H1 (cell line): ENCODE results near the gene CDH15. TPM values are rescaled to one million over a fixed set of nuclear protein-coding genes. Genes with fewer than 3 reads are reported as not detected.

Experiments
- CTCF ChIA-PET: fragments of 300-600 bp; sonication (Branson Sonifier 250); formaldehyde crosslinking; loops from one replicate; lab custom pipeline; 2021; ENCODE audit not compliant: partially characterized antibody; lab: Charles Lee
- POLR2A ChIA-PET: fragments of 300-600 bp; sonication (Branson Sonifier 250); formaldehyde crosslinking; loops from one replicate; lab custom pipeline; 2021; ENCODE audit warnings: inconsistent platforms; ENCODE audit not compliant: partially characterized antibody; lab: Charles Lee
- DNase-seq, 2 experiments: peaks; one replicate each; pipeline versions ENCODE4 v3.0.0 to v3.0.0-alpha.2; 2010 to 2022; ENCODE audit warnings: low spot score in 2 of 2, low read depth in 1 of 2, mixed read lengths in 1 of 2
- FAIRE-seq: peaks from 2 replicates; lab custom pipeline; 2011; peaks lifted over from hg19 to GRCh38; lab: Jason Lieb, UNC
- H2AFZ ChIP-seq: 2 replicates; pipeline ENCODE4 v1.8.1; 2012; ENCODE audit warnings: low read length, inconsistent platforms
- H2AK5ac ChIP-seq: 2 replicates; pipeline ENCODE4 v1.6.1; 2013; ENCODE audit warnings: low read depth, low read length
- H2BK120ac ChIP-seq: replicated peaks from 2 replicates; pipeline ENCODE3; 2013; ENCODE audit warnings: low read depth, low read length, inconsistent platforms
- H2BK12ac ChIP-seq: 2 replicates; pipeline ENCODE4 v1.6.1; 2013; ENCODE audit warnings: low read depth, low read length
- H2BK15ac ChIP-seq: 2 replicates; pipeline ENCODE4 v1.6.1; 2013; ENCODE audit warnings: low read length
- H2BK20ac ChIP-seq: 2 replicates; pipeline ENCODE4 v1.6.1; 2013; ENCODE audit warnings: low read length
- H2BK5ac ChIP-seq: 2 replicates; pipeline ENCODE4 v1.6.1; 2013; ENCODE audit warnings: low read depth, low read length
- H3K14ac ChIP-seq: 2 replicates; pipeline ENCODE4 v1.6.1; 2013; ENCODE audit warnings: inconsistent platforms; ENCODE audit not compliant: insufficient read length
- H3K18ac ChIP-seq: 2 replicates; pipeline ENCODE4 v1.6.1; 2013; ENCODE audit warnings: low read length; ENCODE audit errors: extremely low read depth
- H3K23ac ChIP-seq: 2 replicates; pipeline ENCODE4 v1.6.1; 2013; ENCODE audit warnings: inconsistent platforms; ENCODE audit not compliant: insufficient read length
- H3K23me2 ChIP-seq: 2 replicates; pipeline ENCODE4 v1.6.1; 2013; ENCODE audit warnings: low read depth, low read length
- H3K27ac ChIP-seq: 2 replicates; pipeline ENCODE4 v1.6.1; 2011; ENCODE audit warnings: low read depth, low read length, inconsistent platforms
- H3K27me3 ChIP-seq, 4 experiments: replicated peaks in 1 of 4; 1 replicate in 1 of 4; 2 replicates in 3 of 4; pipeline versions ENCODE4 v1.6.1 to v1.8.1; 2011 to 2013; ENCODE audit warnings: low read length in 3 of 4, mild to moderate bottlenecking in 3 of 4, inconsistent platforms in 2 of 4, mixed read lengths in 2 of 4, moderate library complexity in 1 of 4; ENCODE audit not compliant: control insufficient read depth in 3 of 4, insufficient read depth in 3 of 4; ENCODE audit errors: extremely low read depth in 1 of 4
- H3K36me3 ChIP-seq, 4 experiments: 2 replicates each; pipeline versions ENCODE4 v1.6.1 to v1.8.1; 2011 to 2013; ENCODE audit warnings: mild to moderate bottlenecking in 4 of 4, low read length in 3 of 4, moderate library complexity in 2 of 4, control low read depth in 1 of 4, inconsistent platforms in 1 of 4; ENCODE audit not compliant: insufficient read depth in 4 of 4, control insufficient read depth in 2 of 4
- H3K4ac ChIP-seq: replicated peaks from 2 replicates; pipeline ENCODE3; 2013; ENCODE audit warnings: low read length, low read depth, mixed read lengths, inconsistent platforms; ENCODE audit not compliant: insufficient read length
- H3K4me1 ChIP-seq, 4 experiments: replicated peaks in 1 of 4; 1 replicate in 1 of 4; 2 replicates in 3 of 4; pipeline versions ENCODE4 v1.6.1 to v1.8.1; 2011 to 2013; ENCODE audit warnings: low read length in 3 of 4, inconsistent platforms in 2 of 4, mixed read lengths in 1 of 4; ENCODE audit not compliant: insufficient read depth in 4 of 4, control insufficient read depth in 3 of 4
- H3K4me2 ChIP-seq, 2 experiments: 2 replicates each; pipeline versions ENCODE4 v1.6.1 to v1.8.1; 2011 to 2013; ENCODE audit warnings: low read depth in 2 of 2, low read length in 2 of 2, control low read depth in 1 of 2, inconsistent platforms in 1 of 2, mild to moderate bottlenecking in 1 of 2; ENCODE audit not compliant: insufficient read depth in 1 of 2
- H3K4me3 ChIP-seq, 4 experiments: fragments of 200-600, 300-600 bp in 1 of 4; sonication (generic), shearing (Covaris generic), sonication (Bioruptor Twin) in 1 of 4; 2 replicates each; pipeline versions ENCODE4 v1.5.1 to v1.8.1; 2011 to 2016; ENCODE audit warnings: low read length in 4 of 4, low read depth in 3 of 4, control low read depth in 2 of 4, inconsistent platforms in 2 of 4, mild to moderate bottlenecking in 2 of 4, mixed read lengths in 1 of 4, moderate library complexity in 1 of 4; ENCODE audit not compliant: insufficient read depth in 2 of 4; ENCODE audit errors: extremely low read depth in 1 of 4
- H3K56ac ChIP-seq: replicated peaks from 2 replicates; pipeline ENCODE3; 2013; ENCODE audit warnings: low read depth, mild to moderate bottlenecking, mixed read lengths, low read length, inconsistent platforms; ENCODE audit not compliant: insufficient read length
- H3K79me1 ChIP-seq: 2 replicates; pipeline ENCODE4 v1.6.1; 2013; ENCODE audit warnings: low read depth, low read length, control low read depth
- H3K79me2 ChIP-seq, 2 experiments: 2 replicates each; pipeline versions ENCODE4 v1.6.1 to v1.8.1; 2012 to 2013; ENCODE audit warnings: low read length in 2 of 2, mild to moderate bottlenecking in 2 of 2, inconsistent platforms in 1 of 2; ENCODE audit not compliant: insufficient read depth in 2 of 2, control insufficient read depth in 1 of 2
- H3K9ac ChIP-seq, 4 experiments: replicated peaks in 1 of 4; 1 replicate in 1 of 4; 2 replicates in 3 of 4; pipeline versions ENCODE4 v1.6.1 to v1.8.1; 2011 to 2013; ENCODE audit warnings: low read depth in 3 of 4, low read length in 3 of 4, control low read depth in 2 of 4, mild to moderate bottlenecking in 2 of 4, moderate library complexity in 2 of 4, inconsistent platforms in 1 of 4; ENCODE audit errors: extremely low read depth in 1 of 4
- H3K9me3 ChIP-seq, 2 experiments: 2 replicates each; pipeline versions ENCODE4 v1.6.1 to v1.8.1; 2012 to 2013; ENCODE audit warnings: mild to moderate bottlenecking in 2 of 2, moderate library complexity in 2 of 2, control low read depth in 1 of 2, inconsistent platforms in 1 of 2, low read depth in 1 of 2, low read length in 1 of 2, mixed read lengths in 1 of 2; ENCODE audit not compliant: insufficient read depth in 2 of 2
- H4K20me1 ChIP-seq, 2 experiments: replicated peaks in 1 of 2; 2 replicates each; pipeline versions ENCODE3 to v1.8.1; 2011 to 2013; ENCODE audit warnings: inconsistent platforms in 2 of 2, low read length in 2 of 2, mild to moderate bottlenecking in 1 of 2; ENCODE audit not compliant: insufficient read depth in 2 of 2, control insufficient read depth in 1 of 2
- H4K5ac ChIP-seq: 2 replicates; pipeline ENCODE4 v1.6.1; 2013; ENCODE audit warnings: low read length, low read depth, mixed read lengths, inconsistent platforms; ENCODE audit not compliant: insufficient read length
- H4K8ac ChIP-seq: 2 replicates; pipeline ENCODE4 v1.8.0; 2013; ENCODE audit warnings: mild to moderate bottlenecking, moderate library complexity, low read length, inconsistent platforms; ENCODE audit not compliant: insufficient read depth; ENCODE audit errors: extremely low read depth
- H4K91ac ChIP-seq: replicated peaks from 2 replicates; pipeline ENCODE3; 2013; ENCODE audit warnings: low read length, mixed read lengths, inconsistent platforms; ENCODE audit not compliant: insufficient read length
- BCL11A ChIP-seq, 2 experiments: IDR thresholded peaks; one replicate each; pipeline ENCODE4 v1.6.1; 2011; ENCODE audit warnings: low read depth in 2 of 2, low read length in 2 of 2, mild to moderate bottlenecking in 2 of 2
- CHD2 ChIP-seq: IDR thresholded peaks from 2 replicates; pipeline ENCODE4 v1.6.1; 2012; ENCODE audit warnings: low read length, improper control_type of control experiment
- GTF2F1 ChIP-seq: IDR thresholded peaks from 2 replicates; pipeline ENCODE4 v1.6.1; 2012; ENCODE audit warnings: low read depth, low read length, improper control_type of control experiment, borderline replicate concordance
- JUND ChIP-seq: IDR thresholded peaks from 2 replicates; pipeline ENCODE4 v1.6.1; 2011; ENCODE audit warnings: mild to moderate bottlenecking, improper control_type of control experiment, low read length
- KDM5A ChIP-seq: fragments of 200-600 bp; IDR thresholded peaks from 2 replicates; pipeline ENCODE4 v1.7.1; 2012; ENCODE audit warnings: mild to moderate bottlenecking, low read length, inconsistent platforms, mixed read lengths
- RNF2 ChIP-seq: fragments of 200-900, 300-1000 bp; sonication (generic); IDR thresholded peaks from 2 replicates; pipeline ENCODE4 v1.7.1; 2016; ENCODE audit warnings: borderline replicate concordance, low read depth, mild to moderate bottlenecking, antibody characterized with exemption, low read length; ENCODE audit not compliant: poor library complexity, severe bottlenecking; ENCODE audit errors: missing control alignments
- SP2 ChIP-seq: IDR thresholded peaks from 2 replicates; pipeline ENCODE4 v1.6.1; 2012; ENCODE audit warnings: mild to moderate bottlenecking, low read length, inconsistent platforms
- SRF ChIP-seq: IDR thresholded peaks from 2 replicates; pipeline ENCODE4 v1.6.1; 2011; ENCODE audit warnings: mild to moderate bottlenecking, low read depth, low read length, moderate library complexity
- TAF1 ChIP-seq: IDR thresholded peaks from 2 replicates; pipeline ENCODE4 v1.6.1; 2011; ENCODE audit warnings: mild to moderate bottlenecking, low read depth, low read length
- TAF7 ChIP-seq: optimal IDR thresholded peaks from 2 replicates; pipeline ENCODE3; 2011; ENCODE audit warnings: low read depth, mild to moderate bottlenecking, inconsistent platforms, low read length, moderate library complexity, borderline replicate concordance
- WGBS, 2 experiments: shearing (Covaris generic) in 1 of 2; methylation state at CpG; one replicate each; pipeline versions ENCODE4 v1.1.6 to v1.1.7; 2013 to 2015; ENCODE audit warnings: low lambda C conversion rate in 2 of 2, mixed read lengths in 2 of 2, inconsistent platforms in 1 of 2, low coverage in 1 of 2, missing lambda C conversion rate in 1 of 2; ENCODE audit not compliant: insufficient replicate concordance in 2 of 2, insufficient coverage in 1 of 2, insufficient read length in 1 of 2; ENCODE audit errors: extremely low coverage in 1 of 2, missing lambda C conversion rate in 1 of 2; 5-methylcytosine and 5-hydroxymethylcytosine counted together
- polyA plus RNA-seq, 7 experiments: library from polyadenylated mRNA; depleted of rRNA in 3 of 7; stranded (reverse) in 5 of 7; unstranded in 2 of 7; fragments of >200 nt in 5 of 7; fragments of 200-250 nt in 2 of 7; gene quantifications; 1 replicate in 5 of 7; 2 replicates in 1 of 7; 4 replicates in 1 of 7; pipeline versions ENCODE4 v1.2.1 to v1.2.3, GENCODE V29; 2011 to 2013; ENCODE audit warnings: missing spikeins in 2 of 7, mixed read lengths in 2 of 7
- total RNA-seq: library from RNA; stranded (reverse); fragmentation: NEBNext Ultra II Directional; extraction: Animal tissue kit (Norgen Biotek cat#: 25700); gene quantifications from 2 replicates; pipeline ENCODE4 v1.2.1, GENCODE V29; 2021
- TF ChIP-seq, protein P1 (sequence below): IDR thresholded peaks from 2 replicates; pipeline ENCODE4 v1.6.1; 2012; ENCODE audit warnings: inconsistent platforms

The CDH15 gene
- total and polyA plus RNA-seq, 2 of the 8 experiments (the other 6 are each of a cell fraction or from before 2014, with no cell fraction given): 0.50 to 0.82 TPM

DNA sequence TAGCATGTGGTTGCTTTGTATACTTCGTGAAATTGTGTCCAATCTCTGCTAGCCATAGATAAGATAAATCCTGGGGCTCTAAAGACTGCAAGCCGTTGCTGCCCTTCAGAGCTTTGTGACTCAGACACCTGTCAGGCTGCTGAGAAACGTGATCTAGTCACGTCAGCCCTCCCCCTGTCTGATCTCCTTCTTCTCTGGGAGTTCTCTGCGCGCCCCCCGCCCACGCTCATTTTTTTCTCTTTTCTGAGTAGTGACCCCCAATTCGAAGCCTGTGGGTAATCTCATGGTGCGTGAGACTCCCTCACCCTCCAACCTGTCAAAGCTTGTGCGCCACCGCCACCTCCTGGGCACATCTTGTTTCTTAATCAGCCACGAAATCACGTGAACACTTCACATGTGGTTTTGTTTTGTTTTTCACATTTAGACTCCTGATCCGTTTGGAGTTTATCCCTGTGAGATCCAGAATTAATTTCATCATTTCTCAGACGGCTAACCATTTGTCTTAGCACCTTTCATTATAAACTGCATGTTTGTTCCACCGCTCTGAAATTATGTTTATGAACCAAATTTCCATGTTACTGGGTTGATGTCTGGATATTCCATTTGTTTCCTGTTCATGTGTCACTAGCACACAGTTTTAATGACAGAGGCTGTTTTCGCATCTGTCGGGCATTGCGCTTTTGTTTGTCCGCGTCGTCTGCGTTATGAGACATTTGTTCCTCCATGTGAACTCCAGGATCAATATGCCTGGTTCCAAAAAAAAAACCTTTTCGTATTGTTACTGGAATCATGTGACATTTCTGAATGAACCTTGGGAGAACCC, 45.0 kb downstream of the CDH15 start:
- Histone ChIP-seq H3K4me3 (peak overlapping the region; percentile 72 to 97 (median 93)), H3K27me3 (no peaks in the 10 kb centered on the region), H3K36me3 (peaks cover 0 to 3% (median under 1%) of the 10 kb centered on the region in 4 experiments; a peak in 2 of 8 replicates), H3K27ac (no peak overlapping the region), H2BK120ac (no peak overlapping the region), H2AFZ (no peak overlapping the region), H4K5ac (no peak overlapping the region), H3K79me1 (peaks cover 2% of the 10 kb centered on the region; the same call in 1 of the 2 replicates), H2BK5ac (no peak overlapping the region), H3K14ac (no peak overlapping the region), H4K20me1 (peaks cover 0 to 5% of the 10 kb centered on the region in 2 experiments), H2BK20ac (no peak overlapping the region), H3K9ac (no peak overlapping the region; a peak in 2 of 7 replicates), H4K8ac (no peak overlapping the region), H4K91ac (no peak overlapping the region), H3K23ac (no peak overlapping the region), H3K4ac (no peak overlapping the region), H3K18ac (no peak overlapping the region), H3K56ac (no peak overlapping the region), H3K4me2 (peak overlapping the region; percentile 58 to 77), H2BK12ac (no peak overlapping the region), H3K9me3 (no peaks in the 10 kb centered on the region), H3K4me1 (peaks cover 0 to 2% (median under 1%) of the 10 kb centered on the region in 4 experiments; a peak in 2 of 7 replicates), H2AK5ac (no peak overlapping the region), H2BK15ac (no peak overlapping the region), H3K23me2 (peaks cover 4% of the 10 kb centered on the region; the same call in 1 of the 2 replicates), H3K79me2 (peaks cover 0 to 13% of the 10 kb centered on the region in 2 experiments; a peak in 3 of 4 replicates)
- CTCF ChIA-PET: interaction anchor here (0.5 to 1.8 kb wide), 14 partner anchors 8 to 473 kb away, joined by 3 to 6 read pairs (median 4); no protein-coding TSS in a partner anchor
- peak in 1 of 2 experiments; percentile 85 for DNase-seq
- WGBS, 2 experiments: 16% methylated on average over 25 of the region's 25 CpGs; no CpG with 5 or more reads in 1 of the 2 experiments
- peak; percentile 55 for FAIRE-seq
- POLR2A ChIA-PET: interaction anchor here (0.7 kb wide), 1 partner anchor 521 kb away, joined by 6 read pairs; no protein-coding TSS in a partner anchor
- no peak; the same call in 1 of the 2 replicates for TF ChIP-seq KDM5A
- TF ChIP-seq TAF7: no peak
- no peak for TF ChIP-seq SP2
- TF ChIP-seq TAF1: no peak
- no peak for TF ChIP-seq GTF2F1
- TF ChIP-seq CHD2: no peak
- no peak for TF ChIP-seq JUND
- TF ChIP-seq BCL11A (IDR thresholded peaks at IDR 0.05; ENCODE audit: low read depth in 2 of 2, low read length in 2 of 2): no peak
- no peak for TF ChIP-seq RNF2
- TF ChIP-seq, protein P1, sequence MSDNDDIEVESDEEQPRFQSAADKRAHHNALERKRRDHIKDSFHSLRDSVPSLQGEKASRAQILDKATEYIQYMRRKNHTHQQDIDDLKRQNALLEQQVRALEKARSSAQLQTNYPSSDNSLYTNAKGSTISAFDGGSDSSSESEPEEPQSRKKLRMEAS: peak; percentile 85
- no peak for TF ChIP-seq SRF
